GM12878 (cell line): Measurements from ENCODE around the gene RAD51B. TPM values are rescaled to one million over a fixed set of nuclear protein-coding genes. Genes with fewer than 3 reads are reported as not detected.

ENCODE experiments used
- BCL11A ChIP-seq: IDR thresholded peaks from 2 replicates; pipeline ENCODE4 v1.6.1; 2011; ENCODE audit warnings: low read depth, low read length
- BMI1 ChIP-seq: fragments of 450-650 bp; IDR thresholded peaks from 2 replicates; pipeline ENCODE4 v1.6.1; 2016; ENCODE audit warnings: mild to moderate bottlenecking, moderate library complexity, borderline replicate concordance
- CBX3 ChIP-seq: fragments of 200-600 bp; sonication (generic); IDR thresholded peaks from 2 replicates; pipeline ENCODE4 v1.6.1; 2016; ENCODE audit warnings: low read depth, borderline replicate concordance
- CEBPZ ChIP-seq: fragments of 150-350 bp; IDR thresholded peaks from 2 replicates; pipeline ENCODE4 v1.6.1; 2016; ENCODE audit warnings: low read depth, low read length
- CREM ChIP-seq: IDR thresholded peaks from 2 replicates; pipeline ENCODE4 v1.6.1; 2014; ENCODE audit warnings: antibody characterized with exemption, low read depth
- E2F8 ChIP-seq: fragments of 450-650 bp; IDR thresholded peaks from 2 replicates; pipeline ENCODE4 v1.6.1; 2018; ENCODE audit warnings: mild to moderate bottlenecking, low read depth, moderate library complexity; ENCODE audit not compliant: partially characterized antibody
- ELK1 ChIP-seq: IDR thresholded peaks from 2 replicates; pipeline ENCODE4 v1.6.1; 2012; ENCODE audit warnings: low read depth, low read length, improper control_type of control experiment
- KLF5 ChIP-seq: fragments of 450-650 bp; IDR thresholded peaks from 2 replicates; pipeline ENCODE4 v1.6.1; 2014; ENCODE audit warnings: mild to moderate bottlenecking; ENCODE audit not compliant: partially characterized antibody
- MTA2 ChIP-seq: fragments of 450-650 bp; IDR thresholded peaks from 2 replicates; pipeline ENCODE4 v1.6.1; 2016; ENCODE audit warnings: low read depth, mild to moderate bottlenecking, moderate library complexity
- RAD21 ChIP-seq: IDR thresholded peaks from 2 replicates; pipeline ENCODE4 v1.6.1; 2011; ENCODE audit warnings: mild to moderate bottlenecking, low read depth, low read length, moderate library complexity; ENCODE audit not compliant: insufficient read depth
- RUNX3 ChIP-seq: IDR thresholded peaks from 2 replicates; pipeline ENCODE4 v1.6.1; 2012; ENCODE audit warnings: low read length, inconsistent platforms
- SREBF1 ChIP-seq: IDR thresholded peaks from 2 replicates; pipeline ENCODE4 v1.6.1; 2012; ENCODE audit warnings: mild to moderate bottlenecking, low read length
- SRF ChIP-seq, 2 experiments: IDR thresholded peaks; 2 replicates each; pipeline ENCODE4 v1.6.1; 2011; ENCODE audit warnings: low read depth in 2 of 2, low read length in 2 of 2, mild to moderate bottlenecking in 1 of 2, moderate library complexity in 1 of 2
- TCF3 ChIP-seq: IDR thresholded peaks from 2 replicates; pipeline ENCODE4 v1.6.1; 2012; ENCODE audit warnings: low read depth, mild to moderate bottlenecking, low read length, borderline replicate concordance; ENCODE audit not compliant: insufficient read depth
- YY1 ChIP-seq: IDR thresholded peaks from 2 replicates; pipeline ENCODE4 v1.6.1; 2011; ENCODE audit warnings: low read depth, mild to moderate bottlenecking, low read length
- polyA plus RNA-seq, 11 experiments: library from polyadenylated mRNA; depleted of rRNA in 4 of 11; unstranded in 6 of 11; stranded (reverse) in 5 of 11; fragments of >200 nt; fragmentation: Nextera tagmentation in 4 of 11; fragmentation: Illumina TruSeq in 1 of 11; extraction: Ambion mirVana in 4 of 11; extraction: Trizol in 1 of 11; gene quantifications; 1 replicate in 1 of 11; 2 replicates in 10 of 11; pipeline versions ENCODE4 v1.2.1 to v1.2.3, GENCODE V29; 2011 to 2016; ENCODE audit warnings: inconsistent platforms in 2 of 11, missing spikeins in 2 of 11, low read depth in 1 of 11
- total RNA-seq, 4 experiments: library from RNA; depleted of rRNA in 3 of 4; stranded (reverse); fragments of >200 nt in 3 of 4; fragmentation: Illumina TruSeq in 1 of 4; extraction: Trizol in 1 of 4; gene quantifications; 2 replicates each; pipeline versions ENCODE4 v1.2.1 to v1.2.3, GENCODE V29; 2013 to 2021
- TF ChIP-seq, protein P1 (sequence below): IDR thresholded peaks from 2 replicates; pipeline ENCODE4 v1.6.1; 2011; ENCODE audit warnings: borderline replicate concordance, low read depth, mild to moderate bottlenecking, moderate library complexity, low read length; ENCODE audit not compliant: insufficient read depth, poor library complexity, severe bottlenecking
- TF ChIP-seq, protein P2 (sequence below): fragments of 450-650 bp; IDR thresholded peaks from 2 replicates; pipeline ENCODE4 v1.6.1; 2017; ENCODE audit warnings: mild to moderate bottlenecking, low read depth, inconsistent platforms; ENCODE audit not compliant: poor library complexity, severe bottlenecking
- TF ChIP-seq, protein P3 (sequence below): IDR thresholded peaks from 2 replicates; pipeline ENCODE4 v1.6.1; 2012; ENCODE audit warnings: low read length, inconsistent platforms

RAD51B gene
- total and polyA plus RNA-seq, 10 of the 15 experiments (the other 5 are each of a cell fraction or from before 2014, with no cell fraction given), result 9.8 to 26.8 (median 21.3) TPM

GRCh38 chr14:68664225-68664681 is 844.7 kb downstream of the RAD51B start (continued):
- TF ChIP-seq E2F8 (no peak), TCF3 (no peak), CREM (peak; percentile 52), YY1 (peak; percentile 24; the same call in 1 of the 2 replicates), BCL11A (peak; percentile 77; the same call in 1 of the 2 replicates), MTA2 (no peak), CEBPZ (no peak), SREBF1 (no peak), CBX3 (no peak), ELK1 (no peak), RAD21 (no peak), SRF (IDR thresholded peaks at IDR 0.05; ENCODE audit: low read depth in 2 of 2, low read length in 2 of 2) (0 out of 4 replicates have a peak, but pooled peaks of 1 of the 2 experiments have one; percentile 31), KLF5 (no peak), RUNX3 (peak; percentile 95), BMI1 (no peak)
- TF ChIP-seq, protein P1, sequence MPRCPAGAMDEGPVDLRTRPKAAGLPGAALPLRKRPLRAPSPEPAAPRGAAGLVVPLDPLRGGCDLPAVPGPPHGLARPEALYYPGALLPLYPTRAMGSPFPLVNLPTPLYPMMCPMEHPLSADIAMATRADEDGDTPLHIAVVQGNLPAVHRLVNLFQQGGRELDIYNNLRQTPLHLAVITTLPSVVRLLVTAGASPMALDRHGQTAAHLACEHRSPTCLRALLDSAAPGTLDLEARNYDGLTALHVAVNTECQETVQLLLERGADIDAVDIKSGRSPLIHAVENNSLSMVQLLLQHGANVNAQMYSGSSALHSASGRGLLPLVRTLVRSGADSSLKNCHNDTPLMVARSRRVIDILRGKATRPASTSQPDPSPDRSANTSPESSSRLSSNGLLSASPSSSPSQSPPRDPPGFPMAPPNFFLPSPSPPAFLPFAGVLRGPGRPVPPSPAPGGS, result peak; percentile 52
- TF ChIP-seq, protein P2, sequence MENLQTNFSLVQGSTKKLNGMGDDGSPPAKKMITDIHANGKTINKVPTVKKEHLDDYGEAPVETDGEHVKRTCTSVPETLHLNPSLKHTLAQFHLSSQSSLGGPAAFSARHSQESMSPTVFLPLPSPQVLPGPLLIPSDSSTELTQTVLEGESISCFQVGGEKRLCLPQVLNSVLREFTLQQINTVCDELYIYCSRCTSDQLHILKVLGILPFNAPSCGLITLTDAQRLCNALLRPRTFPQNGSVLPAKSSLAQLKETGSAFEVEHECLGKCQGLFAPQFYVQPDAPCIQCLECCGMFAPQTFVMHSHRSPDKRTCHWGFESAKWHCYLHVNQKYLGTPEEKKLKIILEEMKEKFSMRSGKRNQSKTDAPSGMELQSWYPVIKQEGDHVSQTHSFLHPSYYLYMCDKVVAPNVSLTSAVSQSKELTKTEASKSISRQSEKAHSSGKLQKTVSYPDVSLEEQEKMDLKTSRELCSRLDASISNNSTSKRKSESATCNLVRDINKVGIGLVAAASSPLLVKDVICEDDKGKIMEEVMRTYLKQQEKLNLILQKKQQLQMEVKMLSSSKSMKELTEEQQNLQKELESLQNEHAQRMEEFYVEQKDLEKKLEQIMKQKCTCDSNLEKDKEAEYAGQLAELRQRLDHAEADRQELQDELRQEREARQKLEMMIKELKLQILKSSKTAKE, result peak; percentile 14
- TF ChIP-seq, protein P3, sequence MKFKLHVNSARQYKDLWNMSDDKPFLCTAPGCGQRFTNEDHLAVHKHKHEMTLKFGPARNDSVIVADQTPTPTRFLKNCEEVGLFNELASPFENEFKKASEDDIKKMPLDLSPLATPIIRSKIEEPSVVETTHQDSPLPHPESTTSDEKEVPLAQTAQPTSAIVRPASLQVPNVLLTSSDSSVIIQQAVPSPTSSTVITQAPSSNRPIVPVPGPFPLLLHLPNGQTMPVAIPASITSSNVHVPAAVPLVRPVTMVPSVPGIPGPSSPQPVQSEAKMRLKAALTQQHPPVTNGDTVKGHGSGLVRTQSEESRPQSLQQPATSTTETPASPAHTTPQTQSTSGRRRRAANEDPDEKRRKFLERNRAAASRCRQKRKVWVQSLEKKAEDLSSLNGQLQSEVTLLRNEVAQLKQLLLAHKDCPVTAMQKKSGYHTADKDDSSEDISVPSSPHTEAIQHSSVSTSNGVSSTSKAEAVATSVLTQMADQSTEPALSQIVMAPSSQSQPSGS, result peak; percentile 74; the same call in 1 of the 2 replicates
